HG02870 (cell line): ENCODE measurements around the gene CLMN.

Source experiments
- ATAC-seq: cut with Tn5 transposase; IDR thresholded peaks from one replicate; pipeline ENCODE4 v1.9.1; 2021; ENCODE audit warnings: mild to moderate bottlenecking, moderate library complexity; ENCODE audit not compliant: unreplicated experiment

The CLMN gene

GRCh38 chr14:95345032-95345431 is 25.3 kb upstream of the CLMN start:
- ATAC-seq = no peak

- ATAC-seq = no peak
Measured at GRCh38 chr14:95344536-95344935, 24.8 kb upstream of the CLMN start.

- no peak for ATAC-seq
Measured at GRCh38 chr14:95341564-95341963, 21.9 kb upstream of the CLMN start.

GRCh38 chr14:95341115-95341514 is 21.4 kb upstream of the CLMN start:
- no peak for ATAC-seq

- ATAC-seq = no peak
Measured at GRCh38 chr14:95340201-95340697, 20.5 kb upstream of the CLMN start.

GRCh38 chr14:95339301-95339865 is 19.7 kb upstream of the CLMN start:
- no peak for ATAC-seq

- ATAC-seq = no peak
Measured at GRCh38 chr14:95338436-95338835, 18.7 kb upstream of the CLMN start.

GRCh38 chr14:95337041-95337595 is 17.4 kb upstream of the CLMN start:
- ATAC-seq = no peak

- ATAC-seq = no peak
Measured at GRCh38 chr14:95336192-95336760, 16.6 kb upstream of the CLMN start.

- no peak for ATAC-seq
Measured at GRCh38 chr14:95335071-95335470, 15.4 kb upstream of the CLMN start.

- no peak for ATAC-seq
Measured at GRCh38 chr14:95334044-95334443, 14.3 kb upstream of the CLMN start.

- no peak for ATAC-seq
Measured at GRCh38 chr14:95332641-95333040, 12.9 kb upstream of the CLMN start.

- ATAC-seq = no peak
Measured at GRCh38 chr14:95331708-95332408, 12.2 kb upstream of the CLMN start.

- no peak for ATAC-seq
Measured at GRCh38 chr14:95330591-95331370, 11.1 kb upstream of the CLMN start.

- ATAC-seq = no peak
Measured at GRCh38 chr14:95329941-95330340, 10.2 kb upstream of the CLMN start.

- ATAC-seq = no peak
Measured at GRCh38 chr14:95328729-95329503, 9.2 kb upstream of the CLMN start.

GRCh38 chr14:95327558-95328374 is 8.1 kb upstream of the CLMN start:
- peak; percentile 92 for ATAC-seq

- ATAC-seq = peak; percentile 34
Measured at GRCh38 chr14:95326987-95327386, 7.3 kb upstream of the CLMN start.

GRCh38 chr14:95323917-95324316 is 4.2 kb upstream of the CLMN start:
- no peak for ATAC-seq

GRCh38 chr14:95323361-95323760 is 3.7 kb upstream of the CLMN start:
- no peak for ATAC-seq
